Cardiac muscle cell (in vitro differentiated cells and primary cell): Measurements from ENCODE around the gene BCAT1. TPM values are rescaled to one million over a fixed set of nuclear protein-coding genes. Genes with fewer than 3 reads are reported as not detected.
"Not testable (repeated sequence)": the region's sequence is repeated elsewhere in the genome, so short reads cannot be mapped to it uniquely, and the experiment has no call there.

ENCODE experiments used
- DNase-seq, 2 donors: peaks; one replicate each; pipeline versions ENCODE4 v3.0.0 to v3.0.0-alpha.2; 2010 to 2017; ENCODE audit warnings: low read depth in 1 of 2, low spot score in 1 of 2
- H3K27ac ChIP-seq: fragments of 200-600 bp; sonication (generic); 2 replicates; pipeline ENCODE4 v1.5.1; 2016
- H3K27me3 ChIP-seq: fragments of 200-600 bp; sonication (generic); 2 replicates; pipeline ENCODE4 v1.6.0; 2016; ENCODE audit warnings: control low read depth
- H3K36me3 ChIP-seq: fragments of 200-600 bp; sonication (generic); 2 replicates; pipeline ENCODE4 v1.5.1; 2016; ENCODE audit warnings: control low read depth
- H3K4me1 ChIP-seq: fragments of 200-600 bp; sonication (generic); 2 replicates; pipeline ENCODE4 v1.8.1; 2017; ENCODE audit warnings: low read depth, mild to moderate bottlenecking, mixed run types
- H3K4me3 ChIP-seq: fragments of 200-600 bp; sonication (generic); 2 replicates; pipeline ENCODE4 v1.5.1; 2016; ENCODE audit warnings: mild to moderate bottlenecking
- H3K9me3 ChIP-seq: fragments of 200-600 bp; sonication (generic); 2 replicates; pipeline ENCODE4 v1.5.1; 2017; ENCODE audit warnings: low read depth, mild to moderate bottlenecking, control low read depth
- polyA plus RNA-seq: library from polyadenylated mRNA; unstranded; fragments of >200 nt; fragmentation: Nextera tagmentation; extraction: Ambion mirVana; gene quantifications from 2 replicates; pipeline ENCODE4 v1.2.1, GENCODE V29; 2016
- total RNA-seq: library from RNA; depleted of rRNA; stranded (reverse); fragments of >200 nt; gene quantifications from 2 replicates; pipeline ENCODE4 v1.2.3, GENCODE V29; 2016
- TF ChIP-seq, protein P1 (sequence below): IDR thresholded peaks from 2 replicates; pipeline ENCODE4 v1.5.1; 2012; ENCODE audit warnings: low read depth, mild to moderate bottlenecking, low read length

The BCAT1 gene
- total and polyA plus RNA-seq, 2 experiments from 2014 or later: 17.8 to 45.3 TPM

DNA sequence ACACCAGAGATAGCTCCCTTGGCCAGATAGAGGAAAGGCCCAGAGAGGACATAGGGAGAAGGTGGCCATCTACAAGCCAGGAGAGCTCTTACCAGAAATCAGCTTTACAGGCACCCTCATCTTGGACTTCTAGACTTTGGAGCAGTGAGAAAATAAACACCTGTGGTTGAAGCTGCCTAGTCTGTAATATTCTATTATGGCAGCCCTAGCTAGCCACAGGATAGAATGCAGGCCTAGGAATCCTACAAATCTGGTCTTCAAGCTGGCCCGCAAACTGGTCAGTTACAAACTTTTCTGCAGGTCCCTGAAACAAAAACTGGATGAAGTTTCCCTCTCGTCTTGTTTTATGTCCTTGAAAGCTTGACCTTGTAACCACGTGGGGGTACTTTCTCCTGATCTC lies 92.4 kb downstream of the BCAT1 start:
- Histone ChIP-seq H3K27me3 (no peaks in the 10 kb centered on the region), H3K4me1 (no peaks in the 10 kb centered on the region), H3K27ac (no peak overlapping the region), H3K4me3 (no peak overlapping the region), H3K9me3 (no peaks in the 10 kb centered on the region), H3K36me3 (no peaks in the 10 kb centered on the region)
- TF ChIP-seq, protein P1, sequence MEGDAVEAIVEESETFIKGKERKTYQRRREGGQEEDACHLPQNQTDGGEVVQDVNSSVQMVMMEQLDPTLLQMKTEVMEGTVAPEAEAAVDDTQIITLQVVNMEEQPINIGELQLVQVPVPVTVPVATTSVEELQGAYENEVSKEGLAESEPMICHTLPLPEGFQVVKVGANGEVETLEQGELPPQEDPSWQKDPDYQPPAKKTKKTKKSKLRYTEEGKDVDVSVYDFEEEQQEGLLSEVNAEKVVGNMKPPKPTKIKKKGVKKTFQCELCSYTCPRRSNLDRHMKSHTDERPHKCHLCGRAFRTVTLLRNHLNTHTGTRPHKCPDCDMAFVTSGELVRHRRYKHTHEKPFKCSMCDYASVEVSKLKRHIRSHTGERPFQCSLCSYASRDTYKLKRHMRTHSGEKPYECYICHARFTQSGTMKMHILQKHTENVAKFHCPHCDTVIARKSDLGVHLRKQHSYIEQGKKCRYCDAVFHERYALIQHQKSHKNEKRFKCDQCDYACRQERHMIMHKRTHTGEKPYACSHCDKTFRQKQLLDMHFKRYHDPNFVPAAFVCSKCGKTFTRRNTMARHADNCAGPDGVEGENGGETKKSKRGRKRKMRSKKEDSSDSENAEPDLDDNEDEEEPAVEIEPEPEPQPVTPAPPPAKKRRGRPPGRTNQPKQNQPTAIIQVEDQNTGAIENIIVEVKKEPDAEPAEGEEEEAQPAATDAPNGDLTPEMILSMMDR: no peak
- no peak for DNase-seq

GRCh38 chr12:24854908-24855307 lies 94.0 kb downstream of the BCAT1 start:
- no peaks in the 10 kb centered on the region for H3K36me3 ChIP-seq
- H3K9me3 ChIP-seq: no peaks in the 10 kb centered on the region
- no peaks in the 10 kb centered on the region for H3K27me3 ChIP-seq
- H3K4me3 ChIP-seq: no peak overlapping the region
- TF ChIP-seq, protein P1: no peak
- no peak overlapping the region for H3K27ac ChIP-seq
- peak in 1 of 2 donors; percentile 27 for DNase-seq
- no peaks in the 10 kb centered on the region for H3K4me1 ChIP-seq

DNA sequence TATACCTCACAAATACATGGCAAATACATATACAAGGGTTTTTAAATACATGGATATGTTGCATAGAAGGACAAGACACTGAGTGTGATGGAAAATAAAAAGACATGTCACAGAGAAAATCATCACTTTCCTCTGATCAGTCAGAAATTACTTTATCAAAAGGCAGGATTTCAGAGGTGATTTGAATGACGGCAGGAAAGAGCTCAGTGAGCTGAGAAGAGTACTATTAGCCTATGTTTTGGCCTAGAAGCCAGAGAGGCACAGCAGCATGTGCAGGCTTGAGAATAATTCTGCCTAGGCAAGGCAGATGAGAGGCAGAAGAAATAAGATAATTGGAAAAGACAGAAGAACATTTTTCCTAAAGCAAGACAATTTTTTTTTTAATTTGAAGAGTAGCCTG lies 94.9 kb downstream of the BCAT1 start:
- Histone ChIP-seq H3K27ac (no peak overlapping the region), H3K27me3 (no peaks in the 10 kb centered on the region)
- DNase-seq: no peak

DNA sequence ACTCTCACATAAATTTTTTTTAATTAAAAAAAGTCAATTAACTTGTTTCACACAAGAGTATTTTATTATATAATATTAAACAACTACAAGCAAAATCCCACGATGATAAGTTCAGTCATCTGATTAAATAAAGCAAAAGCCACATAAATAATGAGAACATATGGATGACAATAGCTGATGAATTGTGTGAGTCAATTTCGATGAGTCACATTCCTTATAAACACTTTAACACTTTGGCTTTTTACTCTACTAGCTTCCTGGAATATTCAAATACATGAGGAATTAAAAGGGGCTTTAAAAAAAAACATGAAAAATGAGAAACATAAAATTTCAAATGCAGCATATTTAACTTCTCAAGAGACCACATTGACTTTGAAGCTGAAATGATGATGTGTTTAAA lies 95.3 kb downstream of the BCAT1 start:
- peak in 1 of 2 donors; percentile 47 for DNase-seq
- H3K36me3 ChIP-seq: no peaks in the 10 kb centered on the region
- H3K4me3 ChIP-seq: no peak overlapping the region
- H3K27me3 ChIP-seq: no peaks in the 10 kb centered on the region
- TF ChIP-seq, protein P1: no peak
- no peak overlapping the region for H3K27ac ChIP-seq
- no peaks in the 10 kb centered on the region for H3K9me3 ChIP-seq
- no peaks in the 10 kb centered on the region for H3K4me1 ChIP-seq

More for the DNA sequence above, 94.9 kb downstream of the BCAT1 start:
- H3K9me3 ChIP-seq: no peaks in the 10 kb centered on the region
- H3K4me3 ChIP-seq: no peak overlapping the region
- H3K36me3 ChIP-seq: no peaks in the 10 kb centered on the region
- TF ChIP-seq, protein P1: no peak
- H3K4me1 ChIP-seq: no peaks in the 10 kb centered on the region

GRCh38 chr12:24853094-24853493 lies 95.8 kb downstream of the BCAT1 start:
- Histone ChIP-seq H3K4me1 (no peaks in the 10 kb centered on the region), H3K9me3 (no peaks in the 10 kb centered on the region), H3K4me3 (no peak overlapping the region), H3K27me3 (no peaks in the 10 kb centered on the region), H3K36me3 (no peaks in the 10 kb centered on the region), H3K27ac (no peak overlapping the region)
- no peak for DNase-seq
- TF ChIP-seq, protein P1: no peak

DNA sequence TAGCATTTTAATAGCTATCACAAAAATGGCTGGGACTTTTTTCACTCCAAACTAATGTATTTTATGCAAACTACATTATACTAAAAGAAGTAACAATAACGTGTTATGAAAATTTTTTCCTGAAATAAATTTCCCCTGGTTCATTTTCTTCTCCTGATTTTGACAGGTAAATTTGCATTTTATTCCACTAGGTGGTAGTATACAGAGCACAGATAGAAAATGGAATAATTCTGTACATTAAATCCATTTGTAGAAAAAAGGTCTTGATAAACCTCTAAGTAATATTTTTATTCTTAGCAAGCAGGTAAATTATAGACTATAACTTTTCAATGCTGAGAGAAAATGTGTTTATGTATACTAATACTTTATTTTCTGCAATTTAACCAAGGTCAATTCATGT lies 96.5 kb downstream of the BCAT1 start:
- no peaks in the 10 kb centered on the region for H3K9me3 ChIP-seq
- no peak overlapping the region for H3K27ac ChIP-seq
- TF ChIP-seq, protein P1: peak; percentile 47
- no peak overlapping the region for H3K4me3 ChIP-seq
- DNase-seq: peak in 1 of 2 donors; percentile 3
- no peaks in the 10 kb centered on the region for H3K27me3 ChIP-seq
- H3K36me3 ChIP-seq: no peaks in the 10 kb centered on the region
- no peaks in the 10 kb centered on the region for H3K4me1 ChIP-seq

GRCh38 chr12:24851883-24852282 lies 97.0 kb downstream of the BCAT1 start:
- H3K4me1 ChIP-seq, DNase-seq, H3K4me3 ChIP-seq, H3K36me3 ChIP-seq, H3K27ac ChIP-seq, H3K9me3 ChIP-seq, H3K27me3 ChIP-seq: not testable (repeated sequence)
